ENCODE data around the gene ELL. TPM values are rescaled to one million over a fixed set of nuclear protein-coding genes. Genes with fewer than 3 reads are reported as not detected.
A peak's percentile ranks its signal among the peaks of the same experiment; 100 is the strongest.

Gene ELL
- total RNA-seq, 2 experiments from 2014 or later = 46.2 to 46.8 TPM

- Mint-ChIP-seq H3K27ac (peak overlapping the region; percentile 81), H3K4me3 (peak overlapping the region; percentile 51), H3K4me1 (ENCODE audit: low read depth) (peaks cover 30% of the 10 kb centered on the region), H3K27me3 (no peaks in the 10 kb centered on the region), H3K36me3 (ENCODE audit: low read depth) (peaks cover 30% of the 10 kb centered on the region), H3K9me3 (no peaks in the 10 kb centered on the region)
- Histone ChIP-seq H3K36me3 (ENCODE audit: insufficient read depth, low read length) (peaks cover 26% of the 10 kb centered on the region), H3K4me3 (ENCODE audit: low read length) (no peak overlapping the region), H3K27me3 (ENCODE audit: control insufficient read depth in 1 of 2, insufficient read depth in 2 of 2, low read length in 2 of 2) (no peaks in the 10 kb centered on the region), H3K9me3 (ENCODE audit: control insufficient read depth in 1 of 2, insufficient read depth in 1 of 2, low read length in 2 of 2) (peaks cover 0 to 8% of the 10 kb centered on the region in 2 experiments), H3K4me1 (ENCODE audit: insufficient read depth, low read length) (peaks cover 44% of the 10 kb centered on the region), H3K27ac (ENCODE audit: low read depth in 1 of 2, low read length in 2 of 2) (peak overlapping the region in 1 of 2 donors; percentile 13)
- intact Hi-C loops (cut with DNase I, micrococcal nuclease) = no loop called here
- TF ChIP-seq CTCF (IDR thresholded peaks at IDR 0.05) = no peak
- ATAC-seq (ENCODE audit: poor library complexity) (no peak), DNase-seq (peak in 1 of 14 experiments; percentile 40)
- ChIA-PET CTCF (interaction anchor here (0.7 to 3.1 kb wide), 6 partner anchors 10 to 53 kb away, joined by 3 to 10 read pairs (median 7); partner anchors contain the start of gene SSBP4), POLR2A (interaction anchor here (1.2 to 2.1 kb wide), 2 partner anchors 9 to 22 kb away, joined by 3 to 10 read pairs; partner anchors contain the start of gene SSBP4)
These were observed 80.7 kb downstream of the ELL start for GRCh38 chr19:18440936-18441803.

- TF ChIP-seq CTCF (IDR thresholded peaks at IDR 0.05) = no peak
- Mint-ChIP-seq H3K4me1 (ENCODE audit: low read depth) (peaks cover 31% of the 10 kb centered on the region), H3K27ac (peak overlapping the region; percentile 81), H3K4me3 (peak overlapping the region; percentile 57), H3K27me3 (no peaks in the 10 kb centered on the region), H3K9me3 (no peaks in the 10 kb centered on the region), H3K36me3 (ENCODE audit: low read depth) (peaks cover 27% of the 10 kb centered on the region)
- CTCF ChIA-PET = interaction anchor here (0.7 to 3.1 kb wide), 6 partner anchors 10 to 52 kb away, joined by 3 to 10 read pairs (median 7); partner anchors contain the start of gene SSBP4
- Histone ChIP-seq H3K9me3 (ENCODE audit: control insufficient read depth in 1 of 2, insufficient read depth in 1 of 2, low read length in 2 of 2) (peaks cover 0 to 8% of the 10 kb centered on the region in 2 experiments), H3K4me3 (ENCODE audit: low read length) (no peak overlapping the region), H3K27me3 (ENCODE audit: control insufficient read depth in 1 of 2, insufficient read depth in 2 of 2, low read length in 2 of 2) (no peaks in the 10 kb centered on the region), H3K4me1 (ENCODE audit: insufficient read depth, low read length) (peaks cover 48% of the 10 kb centered on the region), H3K36me3 (ENCODE audit: insufficient read depth, low read length) (peaks cover 24% of the 10 kb centered on the region), H3K27ac (ENCODE audit: low read depth in 1 of 2, low read length in 2 of 2) (no peak overlapping the region)
- DNase-seq = peak in 6 of 14 experiments; percentile 31 to 75 (median 41)
- peak; percentile 22 for ATAC-seq (ENCODE audit: poor library complexity)
- POLR2A ChIA-PET = interaction anchor here (1.2 to 2.1 kb wide), 2 partner anchors 8 to 21 kb away, joined by 3 to 10 read pairs; partner anchors contain the start of gene SSBP4
- intact Hi-C loops (cut with DNase I, micrococcal nuclease) = no loop called here
These were observed 81.4 kb downstream of the ELL start for GRCh38 chr19:18440415-18440877.

- POLR2A ChIA-PET = interaction anchor here (1.2 to 2.1 kb wide), 2 partner anchors 8 to 21 kb away, joined by 3 to 10 read pairs; partner anchors contain the start of gene SSBP4
- Histone ChIP-seq H3K36me3 (ENCODE audit: insufficient read depth, low read length) (peaks cover 19% of the 10 kb centered on the region), H3K4me3 (ENCODE audit: low read length) (no peak overlapping the region), H3K9me3 (ENCODE audit: control insufficient read depth in 1 of 2, insufficient read depth in 1 of 2, low read length in 2 of 2) (peaks cover 0 to 8% of the 10 kb centered on the region in 2 experiments), H3K27ac (ENCODE audit: low read depth in 1 of 2, low read length in 2 of 2) (no peak overlapping the region), H3K4me1 (ENCODE audit: insufficient read depth, low read length) (peaks cover 48% of the 10 kb centered on the region), H3K27me3 (ENCODE audit: control insufficient read depth in 1 of 2, insufficient read depth in 2 of 2, low read length in 2 of 2) (no peaks in the 10 kb centered on the region)
- TF ChIP-seq CTCF (IDR thresholded peaks at IDR 0.05) = no peak
- ATAC-seq (ENCODE audit: poor library complexity) = no peak
- no peak for DNase-seq
- H3K4me3 Mint-ChIP-seq = peak overlapping the region; percentile 71
- CTCF ChIA-PET = interaction anchor here (1.5 to 3.1 kb wide), 4 partner anchors 11 to 22 kb away, joined by 6 to 10 read pairs (median 8); partner anchors contain the start of gene SSBP4
- peak overlapping the region; percentile 81 for H3K27ac Mint-ChIP-seq
- no peaks in the 10 kb centered on the region for H3K9me3 Mint-ChIP-seq
- no peaks in the 10 kb centered on the region for H3K27me3 Mint-ChIP-seq
- intact Hi-C loops (cut with DNase I, micrococcal nuclease) = no loop called here
- peaks cover 32% of the 10 kb centered on the region for H3K4me1 Mint-ChIP-seq (ENCODE audit: low read depth)
- H3K36me3 Mint-ChIP-seq (ENCODE audit: low read depth) = peaks cover 23% of the 10 kb centered on the region
These were observed 82.0 kb downstream of the ELL start for GRCh38 chr19:18439910-18440237.

All from CD4-positive, alpha-beta T cell (primary cell).